CD4-positive, alpha-beta T cell treated with Interleukin-17A for 4 hours (primary cell): ENCODE results near the gene PUSL1.
A peak's percentile ranks its signal among the peaks of the same experiment; 100 is the strongest.

Source experiments
- DNase-seq: peaks from one replicate; pipeline ENCODE4 v3.0.0-alpha.2; 2020; ENCODE audit warnings: mixed read lengths

Gene PUSL1

GRCh38 chr1:1340791-1341548, 32.6 kb downstream of the PUSL1 start:
- DNase-seq, result no peak

DNA sequence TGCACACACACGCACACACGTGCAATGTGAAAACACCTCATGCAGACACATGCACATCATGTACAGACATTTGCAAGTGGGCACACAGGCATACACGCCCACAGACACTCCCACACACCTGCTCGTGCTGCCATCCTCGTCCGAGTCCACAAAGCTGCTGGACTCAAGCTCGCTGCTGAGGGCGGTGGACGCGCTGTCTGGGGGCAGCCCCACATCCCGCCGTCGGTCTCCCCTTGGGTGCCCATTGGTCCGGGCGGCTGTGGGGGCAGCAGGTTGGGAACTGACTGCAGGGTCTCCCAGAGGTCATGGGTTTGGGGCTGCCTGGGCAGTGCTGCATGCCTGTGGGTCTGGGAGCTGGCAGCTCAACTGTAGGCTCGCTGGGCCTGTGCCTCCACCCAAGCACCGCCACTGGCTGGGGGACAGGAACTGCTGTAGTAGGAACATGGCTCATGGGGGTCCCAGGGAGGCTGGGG, 33.2 kb downstream of the PUSL1 start:
- DNase-seq, result no peak

DNA sequence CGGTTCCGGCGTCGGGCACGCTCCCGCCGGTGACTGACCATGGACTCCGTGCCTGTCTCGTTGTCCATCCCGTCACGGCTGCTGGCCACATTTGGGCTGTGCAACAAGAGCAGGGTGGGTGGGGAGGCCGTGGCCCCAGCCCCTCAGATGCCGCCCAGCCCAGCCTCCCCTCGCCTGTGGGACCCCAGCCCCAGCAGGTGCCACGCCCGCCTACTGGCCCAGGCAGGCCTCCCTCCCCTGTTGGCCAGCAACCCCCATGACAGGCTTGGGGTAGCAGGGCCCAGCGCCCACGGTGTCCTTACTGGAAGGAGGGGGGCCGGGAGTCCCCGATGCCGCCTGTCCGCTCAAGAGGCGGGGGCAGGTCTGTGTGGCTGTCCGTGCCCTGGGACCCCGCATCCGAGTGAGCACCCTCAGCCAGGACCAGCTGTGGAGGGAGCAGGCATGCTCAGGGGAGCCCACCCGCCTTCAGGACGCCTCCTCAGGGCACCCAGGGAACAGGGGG, 33.7 kb downstream of the PUSL1 start:
- DNase-seq, result no peak

GRCh38 chr1:1342584-1343115, 34.3 kb downstream of the PUSL1 start:
- DNase-seq, result no peak

GRCh38 chr1:1343811-1344421, 35.5 kb downstream of the PUSL1 start:
- no peak for DNase-seq

DNA sequence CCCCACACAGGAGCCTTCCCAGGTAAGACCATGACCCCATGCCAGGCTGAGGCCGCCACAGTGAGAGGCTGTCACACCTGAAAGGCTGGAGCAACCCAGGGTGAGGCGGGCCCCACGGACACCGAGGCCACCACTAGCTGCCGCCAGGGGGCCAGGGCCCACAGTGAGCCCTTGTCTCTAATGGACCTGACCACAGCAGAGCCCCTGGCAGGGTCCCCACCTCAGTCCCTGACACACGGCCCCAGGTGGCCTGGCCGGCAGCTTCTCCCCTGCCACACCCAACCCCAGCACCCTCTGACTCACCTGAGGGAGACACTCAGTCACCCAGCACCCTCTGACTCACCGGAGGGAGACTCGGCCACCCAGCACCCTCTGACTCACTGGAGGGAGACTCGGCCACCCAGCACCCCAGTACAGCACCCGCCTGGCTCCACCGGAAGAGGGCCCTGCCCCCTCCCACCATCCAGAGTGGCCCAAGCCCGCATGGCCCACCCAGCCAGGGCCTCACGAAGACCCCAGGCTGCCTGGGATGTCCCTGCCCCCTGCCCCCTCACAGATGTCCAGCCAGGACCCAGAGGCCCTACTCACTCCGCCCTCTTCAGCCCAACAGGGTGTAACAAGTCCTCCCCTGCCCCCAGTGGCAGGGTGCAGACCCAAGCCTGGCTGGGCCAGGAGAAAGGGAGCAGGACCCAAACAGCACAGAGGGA, 36.4 kb downstream of the PUSL1 start:
- DNase-seq, result peak; percentile 64

- no peak for DNase-seq
These were observed 37.0 kb downstream of the PUSL1 start for GRCh38 chr1:1345384-1345783.

- no peak for DNase-seq
These were observed 37.6 kb downstream of the PUSL1 start for GRCh38 chr1:1345860-1346500.

DNA sequence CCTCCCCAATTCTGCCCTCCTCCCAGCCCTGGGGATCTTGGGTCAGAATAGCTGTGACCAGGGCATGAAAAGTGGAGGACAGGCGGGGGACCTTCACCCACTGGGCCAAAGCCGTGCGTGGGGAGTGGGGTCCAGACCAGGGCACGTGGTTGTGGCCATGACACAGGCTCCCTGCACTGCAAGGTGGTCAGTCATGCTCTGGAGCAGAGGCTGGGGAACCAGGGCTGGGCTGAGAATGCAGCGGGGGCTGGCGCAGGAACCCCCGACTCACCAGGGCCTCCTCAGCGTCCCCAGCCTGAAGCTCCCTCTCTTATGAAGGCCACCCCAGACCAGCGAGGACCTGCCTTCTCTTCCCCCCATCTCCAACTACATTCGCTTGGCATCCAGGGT, 38.1 kb downstream of the PUSL1 start:
- no peak for DNase-seq

DNA sequence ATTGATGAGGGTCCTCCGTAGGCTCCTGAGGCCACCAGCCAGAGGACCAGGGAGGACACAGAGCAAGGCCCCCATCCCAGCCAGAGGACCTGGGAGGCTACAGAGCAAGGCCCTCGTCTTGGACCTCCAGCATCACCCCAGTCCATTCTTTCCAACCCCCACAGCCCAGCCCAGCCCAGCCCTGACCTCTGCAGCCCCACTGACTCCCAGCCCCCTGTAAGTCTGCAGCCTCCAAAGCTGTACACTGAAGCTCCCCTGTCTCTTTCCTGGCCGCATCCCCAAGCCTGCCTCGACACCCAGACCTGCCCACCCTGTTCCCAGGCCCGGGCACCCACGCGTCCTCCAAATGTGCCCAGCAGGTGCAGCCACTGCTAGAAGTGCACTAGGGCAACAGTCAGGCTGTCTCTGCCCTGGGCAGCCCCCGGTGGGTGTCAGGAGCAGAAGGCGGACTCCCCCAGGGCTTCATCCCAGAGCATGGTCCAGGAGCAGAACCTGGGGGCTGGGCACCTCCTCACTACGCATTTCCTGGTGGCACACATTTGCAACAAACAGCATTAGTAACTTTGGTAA, 38.7 kb downstream of the PUSL1 start:
- no peak for DNase-seq

DNA sequence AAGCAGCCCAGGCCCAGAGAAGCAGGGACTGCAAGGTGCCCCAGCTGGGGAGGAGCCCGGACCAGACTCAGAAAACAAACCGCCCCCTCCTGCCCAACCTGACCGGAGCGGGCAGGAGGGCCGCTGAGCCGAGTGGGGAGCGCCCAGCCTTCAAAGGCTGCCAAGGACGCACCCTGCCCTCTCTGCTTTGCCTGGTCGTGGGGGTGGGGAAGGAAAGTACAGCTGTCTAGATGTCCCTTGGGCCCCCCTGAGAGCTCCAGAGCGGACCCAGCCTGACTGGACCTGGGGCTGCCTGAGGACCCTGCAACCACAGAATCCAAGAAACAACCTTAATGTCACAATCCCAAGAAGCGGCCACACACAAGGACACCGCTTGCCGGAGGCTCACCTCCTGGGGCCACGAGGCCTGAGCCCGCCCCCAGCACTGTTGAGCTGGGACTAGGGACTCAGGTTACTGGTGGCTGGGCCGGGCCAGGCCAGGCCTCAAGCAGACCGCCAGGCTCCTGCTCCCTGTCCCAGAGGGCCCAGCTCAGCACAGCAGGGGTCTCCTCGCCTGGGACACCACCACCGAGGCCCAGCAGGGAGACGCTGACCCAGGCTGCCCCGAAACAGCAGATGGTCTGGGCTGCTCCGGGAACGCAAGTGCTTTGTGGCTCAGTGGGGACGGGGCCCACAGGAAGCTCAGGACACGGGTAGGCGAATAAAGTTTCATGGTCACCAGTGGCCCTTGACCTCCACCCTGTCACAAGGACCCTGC, 39.4 kb downstream of the PUSL1 start:
- DNase-seq, result no peak

DNA sequence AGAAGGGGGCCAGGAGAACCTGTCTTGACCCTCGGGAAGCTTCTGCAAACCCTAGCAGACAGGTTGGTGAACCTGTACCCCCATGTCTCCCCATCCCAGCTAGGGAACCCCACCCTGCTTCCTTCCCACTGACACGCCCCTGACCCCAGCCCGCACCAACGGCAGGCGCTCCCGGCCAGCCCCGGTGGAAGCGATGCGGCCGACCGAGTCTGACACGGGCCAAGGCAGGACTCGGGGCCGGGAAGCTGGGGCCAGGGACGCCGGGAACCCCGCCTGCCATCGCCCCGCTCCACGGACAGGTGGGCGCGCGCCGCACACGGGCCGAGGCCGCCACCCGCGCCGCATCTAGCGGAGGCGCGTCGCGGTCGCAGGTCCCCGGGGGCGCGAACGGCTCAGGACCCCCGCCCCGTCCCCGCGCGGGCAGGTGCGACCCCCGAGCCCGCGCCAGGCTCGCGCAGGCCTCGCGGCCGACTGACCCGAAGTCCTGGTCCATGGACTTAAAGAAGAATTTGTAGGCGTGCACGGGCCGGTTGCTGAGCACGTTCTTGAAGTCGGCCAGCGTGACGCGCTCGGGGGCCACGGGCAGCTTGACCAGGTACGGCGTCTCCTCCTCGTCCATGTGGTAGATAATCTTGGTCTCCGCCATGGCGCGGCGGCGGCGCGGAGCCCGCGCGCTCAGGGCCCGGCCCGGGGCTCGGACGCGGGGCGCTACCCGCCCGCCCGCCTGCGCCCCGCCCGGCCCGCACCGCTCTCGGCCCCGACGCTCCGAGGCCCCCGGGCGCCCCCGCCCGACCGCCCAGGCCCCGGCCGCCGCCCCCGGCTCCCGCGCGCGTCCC, 40.2 kb downstream of the PUSL1 start:
- DNase-seq, result peak; percentile 21

- DNase-seq, result peak; percentile 81
These were observed 41.0 kb downstream of the PUSL1 start, which contains the start of gene DVL1 for GRCh38 chr1:1349256-1350012. TSS of gene DVL1 (minus strand) at chr1:1349418. CDS start at chr1:1349065, 353 bp downstream.

DNA sequence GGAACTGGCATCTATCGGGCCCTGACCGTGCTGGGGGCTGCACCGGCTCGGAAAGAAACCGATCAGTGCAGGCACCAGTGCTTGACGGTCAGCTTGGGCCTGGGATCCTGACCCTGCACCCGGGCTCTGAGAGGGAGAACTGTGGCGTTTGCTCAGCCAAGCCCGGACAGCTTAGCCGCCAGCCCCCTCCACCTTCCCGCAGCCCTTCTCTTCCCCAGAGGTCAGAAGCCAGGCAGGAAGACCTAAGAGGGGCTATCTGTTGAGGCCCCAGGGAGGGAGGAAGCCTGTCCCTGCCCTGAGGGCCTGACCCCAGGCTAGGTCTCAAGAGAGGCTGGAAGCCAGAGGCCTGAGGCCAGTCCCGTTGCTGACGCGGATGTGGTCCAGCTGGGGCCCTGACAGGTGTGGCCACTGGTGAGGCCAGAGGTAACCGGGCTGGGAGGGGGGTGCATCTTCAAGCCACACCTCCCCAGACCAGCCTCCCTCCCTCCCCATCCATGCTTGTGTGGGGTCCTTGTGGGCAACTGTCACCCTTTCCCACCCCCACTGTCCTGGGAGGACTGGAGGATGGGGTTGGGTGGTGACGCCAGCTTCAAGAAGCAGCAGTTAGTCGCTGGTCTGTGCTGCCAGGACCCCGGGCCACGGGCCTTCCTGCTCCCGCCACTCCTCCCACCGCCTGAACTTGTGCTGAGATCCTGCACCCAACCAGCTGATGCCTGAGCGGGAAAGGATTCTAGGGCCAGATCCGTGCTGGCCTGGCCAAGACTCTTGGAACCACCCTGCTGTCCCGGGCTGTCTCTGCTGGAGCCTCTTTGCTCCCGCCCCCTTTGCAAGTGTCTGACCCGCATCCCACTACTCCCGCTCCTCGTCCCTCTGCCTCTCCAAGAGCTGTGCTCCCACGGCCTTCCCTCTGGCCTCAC, 43.4 kb downstream of the PUSL1 start:
- no peak for DNase-seq

GRCh38 chr1:1352786-1353388, 44.5 kb downstream of the PUSL1 start:
- DNase-seq, result no peak

- no peak for DNase-seq
These were observed 45.2 kb downstream of the PUSL1 start for GRCh38 chr1:1353389-1354151.
